HepG2 (cell line): ENCODE results near the gene NUFIP2. TPM values are rescaled to one million over a fixed set of nuclear protein-coding genes. Genes with fewer than 3 reads are reported as not detected.

Experiments
- ETV5 ChIP-seq: IDR thresholded peaks from 2 replicates; pipeline ENCODE4 v1.6.1; 2018; ENCODE audit warnings: missing biosample characterization, missing genetic modification reagents, inconsistent platforms, borderline replicate concordance
- GLMP ChIP-seq: sonication (generic); formaldehyde crosslinking; IDR thresholded peaks from 2 replicates; pipeline ENCODE4 v1.9.0; 2021; ENCODE audit warnings: missing genetic modification reagents, mild to moderate bottlenecking, borderline replicate concordance
- GMEB1 ChIP-seq: sonication (generic); formaldehyde crosslinking; IDR thresholded peaks from 2 replicates; pipeline ENCODE4 v1.5.1; 2020; ENCODE audit warnings: missing genetic modification reagents, mild to moderate bottlenecking, borderline replicate concordance
- MAZ ChIP-seq, 2 experiments: sonication (generic) in 1 of 2; formaldehyde crosslinking in 1 of 2; IDR thresholded peaks; 2 replicates each; pipeline versions ENCODE4 v1.5.0 to v1.6.1; 2012 to 2020; ENCODE audit warnings: low read depth in 2 of 2, mild to moderate bottlenecking in 2 of 2, borderline replicate concordance in 1 of 2, improper control_type of control experiment in 1 of 2, low read length in 1 of 2, missing genetic modification reagents in 1 of 2, moderate library complexity in 1 of 2
- NR1H2 ChIP-seq: sonication (generic); formaldehyde crosslinking; IDR thresholded peaks from 2 replicates; pipeline ENCODE4 v1.8.1; 2022; ENCODE audit warnings: low read depth, missing genetic modification reagents, borderline replicate concordance
- PPARG ChIP-seq: conservative IDR thresholded peaks from 2 replicates; pipeline ENCODE4 v1.6.1; 2016; ENCODE audit warnings: missing biosample characterization, missing genetic modification reagents
- STAT6 ChIP-seq: sonication (generic); formaldehyde crosslinking; IDR thresholded peaks from 2 replicates; pipeline ENCODE4 v1.4.0; 2020; ENCODE audit warnings: missing genetic modification reagents, mild to moderate bottlenecking, borderline replicate concordance
- TBX3 ChIP-seq: fragments of 450-650 bp; IDR thresholded peaks from 2 replicates; pipeline ENCODE4 v1.6.1; 2017; ENCODE audit warnings: antibody characterized with exemption, mild to moderate bottlenecking, inconsistent platforms, borderline replicate concordance
- ZKSCAN5 ChIP-seq: sonication (generic); formaldehyde crosslinking; IDR thresholded peaks from 2 replicates; pipeline ENCODE4 v1.5.1; 2020; ENCODE audit warnings: mild to moderate bottlenecking, missing genetic modification reagents
- ZNF318 ChIP-seq: sonication (generic); formaldehyde crosslinking; IDR thresholded peaks from 2 replicates; pipeline ENCODE4 v1.4.0; 2020; ENCODE audit warnings: mild to moderate bottlenecking, missing genetic modification reagents
- ZNF589 ChIP-seq: sonication (generic); formaldehyde crosslinking; conservative IDR thresholded peaks from 2 replicates; pipeline ENCODE4 v1.8.0; 2022; ENCODE audit warnings: mild to moderate bottlenecking, moderate library complexity, missing genetic modification reagents
- ZNF629 ChIP-seq: sonication (generic); formaldehyde crosslinking; conservative IDR thresholded peaks from 2 replicates; pipeline ENCODE4 v1.5.0; 2020; ENCODE audit warnings: missing genetic modification reagents
- ZNF746 ChIP-seq: sonication (generic); formaldehyde crosslinking; IDR thresholded peaks from 2 replicates; pipeline ENCODE4 v1.8.0; 2022; ENCODE audit warnings: mild to moderate bottlenecking, missing genetic modification reagents
- polyA plus RNA-seq, 8 experiments: library from polyadenylated mRNA; depleted of rRNA in 3 of 8; stranded (reverse) in 7 of 8; unstranded in 1 of 8; fragments of >200 nt; fragmentation: Illumina TruSeq in 4 of 8; extraction: Trizol in 4 of 8; gene quantifications; 2 replicates each; pipeline versions ENCODE4 v1.2.1 to v1.2.3, GENCODE V29; 2011 to 2016; ENCODE audit warnings: low read depth in 4 of 8, missing spikeins in 1 of 8, mixed read lengths in 1 of 8; ENCODE audit not compliant: insufficient read depth in 1 of 8
- total RNA-seq, 5 experiments: library from RNA; depleted of rRNA; stranded (reverse); fragments of >200 nt; fragmentation: Illumina TruSeq; extraction: Trizol; gene quantifications; 2 replicates each; pipeline ENCODE4 v1.2.3, GENCODE V29; 2016; ENCODE audit warnings: low read depth in 1 of 5

Gene NUFIP2
- total and polyA plus RNA-seq, 2 of the 13 experiments (the other 11 are each of a cell fraction or from before 2014, with no cell fraction given) = 10.3 to 30.8 TPM

- TF ChIP-seq ZNF318 (CRISPR knock-in tag) = no peak
- TF ChIP-seq ZNF746 = no peak
- TF ChIP-seq ZKSCAN5 (CRISPR knock-in tag) = peak; percentile 69; the same call in 1 of the 2 replicates
- TF ChIP-seq TBX3 = no peak
- no peak for TF ChIP-seq GLMP (CRISPR knock-in tag)
- peak; percentile 15; the same call in 1 of the 2 replicates for TF ChIP-seq MAZ (IDR thresholded peaks at IDR 0.05; ENCODE audit: borderline replicate concordance, low read depth, low read length)
- TF ChIP-seq MAZ (CRISPR knock-in tag; IDR thresholded peaks at IDR 0.05; ENCODE audit: low read depth) = peak; percentile 83
- TF ChIP-seq ZNF629 (CRISPR knock-in tag) = no peak
- TF ChIP-seq ETV5 (CRISPR knock-in tag) = peak; percentile 12; the same call in 1 of the 2 replicates
- no peak for TF ChIP-seq ZNF589
- TF ChIP-seq NR1H2 (CRISPR knock-in tag) = no peak
- TF ChIP-seq GMEB1 = peak; percentile 84
- TF ChIP-seq PPARG = no peak; the same call in 1 of the 2 replicates
- TF ChIP-seq STAT6 (CRISPR knock-in tag) = peak; percentile 24; the same call in 1 of the 2 replicates
These were observed at the start of gene NUFIP2 (continued) for GRCh38 chr17:29293890-29294579.
